NCI-H446 (cell line): ENCODE measurements around the gene RAVER1.
"Not testable (repeated sequence)": the region's sequence is repeated elsewhere in the genome, so short reads cannot be mapped to it uniquely, and the experiment has no call there.

Experiments used
- DNase-seq, 2 experiments: peaks; one replicate each; lab custom pipeline; 2025; lab: John Stamatoyannopoulos, UW

The RAVER1 gene

GRCh38 chr19:10332965-10333757, at the start of gene RAVER1:
RAVER1 (minus strand) TSS chr19:10333529; CDS start chr19:10333507, 22 bp downstream.
- DNase-seq: peak; percentile 96 to 99

DNA sequence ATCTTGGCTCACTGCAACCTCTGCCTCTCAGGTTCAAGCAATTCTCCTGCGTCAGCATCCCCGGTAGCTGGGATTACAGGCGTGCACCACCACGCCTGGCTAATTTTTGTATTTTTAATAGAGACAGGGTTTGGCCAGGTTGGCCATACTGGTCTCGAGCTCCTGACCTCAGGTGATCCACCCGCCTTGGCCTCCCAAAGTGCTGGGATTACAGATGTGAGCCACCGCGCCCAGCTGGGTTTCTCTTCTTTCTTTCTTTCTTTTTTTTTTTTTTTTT, 49.8 kb upstream of the RAVER1 start:
- DNase-seq: not testable (repeated sequence)

DNA sequence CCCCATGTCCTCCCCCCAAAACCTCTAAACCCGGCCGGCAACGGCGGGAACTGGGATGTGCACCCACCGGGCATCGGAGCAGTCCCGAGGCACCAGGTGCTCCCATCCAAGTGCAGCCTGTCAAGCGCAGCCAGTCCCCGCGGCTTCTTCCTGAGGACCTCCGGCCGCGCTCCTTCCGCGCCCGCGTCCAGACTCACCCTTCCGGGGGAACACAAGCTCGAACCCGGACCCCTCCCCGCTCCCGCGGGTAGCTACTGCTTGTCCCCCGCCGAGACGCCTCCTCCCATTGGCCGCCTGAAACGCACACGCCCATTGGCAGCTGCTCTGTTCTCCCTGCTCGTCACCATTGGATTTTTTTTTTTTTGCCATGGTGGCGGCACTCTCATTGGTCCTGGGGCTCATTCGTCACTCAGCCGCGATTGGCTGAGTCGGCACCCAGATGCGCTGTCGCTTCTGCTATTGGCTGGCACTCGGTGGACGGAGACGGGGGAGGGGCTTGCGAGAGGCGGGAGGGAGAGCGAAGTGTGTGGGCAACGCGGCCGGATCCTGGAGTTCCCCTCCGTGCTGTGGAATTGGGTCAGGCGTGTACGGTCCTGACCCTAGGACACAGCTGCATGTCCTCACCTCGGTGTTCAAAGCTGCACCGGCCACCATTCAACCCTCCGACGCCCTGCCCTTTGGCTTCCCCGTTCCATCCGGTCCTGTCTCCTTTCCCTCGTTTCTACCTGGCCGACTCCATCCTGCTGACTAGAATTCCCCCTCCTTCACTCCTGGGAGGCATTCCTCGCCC, 47.2 kb upstream of the RAVER1 start, which contains the start of gene TYK2:
TYK2 (minus strand) TSS at position 260 of the 790 bp plus-strand sequence. CDS start 2,166 bp downstream, outside the sequence.
- DNase-seq: peak; percentile 98 to 100

GRCh38 chr19:10379880-10380312, 46.6 kb upstream of the RAVER1 start:
- DNase-seq: no peak

DNA sequence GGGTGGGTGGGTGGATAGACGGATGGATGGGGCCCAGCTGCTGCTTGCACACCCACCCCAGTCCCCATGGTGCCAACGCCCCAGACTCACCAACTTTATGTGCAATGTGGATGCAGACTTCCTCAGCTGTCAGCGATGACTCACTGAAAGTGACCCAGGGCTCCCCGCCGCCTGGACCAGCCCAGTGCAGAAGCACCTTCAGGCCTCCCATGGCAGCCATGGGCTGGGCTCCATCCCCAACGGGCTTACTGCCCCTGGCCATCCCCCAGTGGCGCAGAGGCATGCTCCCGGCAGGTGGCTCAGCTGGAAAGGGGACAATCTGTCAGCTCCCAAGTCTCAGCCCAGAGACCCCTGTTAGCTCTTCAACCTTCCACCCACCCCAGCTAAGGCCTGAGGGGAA, 44.8 kb upstream of the RAVER1 start:
- DNase-seq: no peak

GRCh38 chr19:10377140-10377640, 43.9 kb upstream of the RAVER1 start:
- not testable (repeated sequence) for DNase-seq

DNA sequence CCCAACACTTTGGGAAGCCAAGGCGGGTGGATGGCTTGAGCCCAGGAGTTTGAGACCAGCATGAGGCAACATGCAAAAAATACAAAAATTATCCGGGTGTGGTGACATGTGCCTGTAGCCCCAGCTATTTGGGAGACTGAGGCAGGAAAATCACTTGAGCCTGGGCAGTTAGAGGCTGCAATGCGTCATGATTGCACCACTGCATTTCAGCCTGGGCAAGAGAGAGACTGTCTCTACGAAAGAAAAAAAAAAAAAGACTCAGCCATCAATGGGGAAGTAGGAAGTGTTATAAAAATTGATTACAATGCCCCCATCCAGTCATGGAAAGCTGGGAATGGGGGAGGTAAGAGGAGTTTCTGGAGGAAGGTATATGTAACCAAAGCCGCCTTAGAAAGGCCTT, 41.6 kb upstream of the RAVER1 start:
- no peak for DNase-seq

DNA sequence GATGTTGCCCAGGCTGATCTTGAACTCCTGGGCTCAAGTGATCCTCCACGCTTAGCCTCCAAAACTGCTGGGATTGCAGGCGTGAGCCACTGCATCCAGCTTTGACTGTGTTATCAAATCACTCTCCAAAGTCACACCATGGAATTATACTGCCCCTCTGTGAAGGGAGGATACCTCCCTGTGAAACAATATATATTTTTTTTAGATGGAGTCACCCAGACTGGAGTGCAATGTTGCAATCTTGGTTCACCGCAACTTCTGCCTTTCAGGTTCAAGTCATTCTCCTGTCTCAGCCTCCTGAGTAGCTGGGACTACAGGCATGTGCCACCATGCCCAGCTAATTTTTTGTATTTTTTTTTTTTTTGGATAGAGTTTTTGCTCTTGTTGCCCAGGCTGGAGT, 39.4 kb upstream of the RAVER1 start:
- DNase-seq: no peak

DNA sequence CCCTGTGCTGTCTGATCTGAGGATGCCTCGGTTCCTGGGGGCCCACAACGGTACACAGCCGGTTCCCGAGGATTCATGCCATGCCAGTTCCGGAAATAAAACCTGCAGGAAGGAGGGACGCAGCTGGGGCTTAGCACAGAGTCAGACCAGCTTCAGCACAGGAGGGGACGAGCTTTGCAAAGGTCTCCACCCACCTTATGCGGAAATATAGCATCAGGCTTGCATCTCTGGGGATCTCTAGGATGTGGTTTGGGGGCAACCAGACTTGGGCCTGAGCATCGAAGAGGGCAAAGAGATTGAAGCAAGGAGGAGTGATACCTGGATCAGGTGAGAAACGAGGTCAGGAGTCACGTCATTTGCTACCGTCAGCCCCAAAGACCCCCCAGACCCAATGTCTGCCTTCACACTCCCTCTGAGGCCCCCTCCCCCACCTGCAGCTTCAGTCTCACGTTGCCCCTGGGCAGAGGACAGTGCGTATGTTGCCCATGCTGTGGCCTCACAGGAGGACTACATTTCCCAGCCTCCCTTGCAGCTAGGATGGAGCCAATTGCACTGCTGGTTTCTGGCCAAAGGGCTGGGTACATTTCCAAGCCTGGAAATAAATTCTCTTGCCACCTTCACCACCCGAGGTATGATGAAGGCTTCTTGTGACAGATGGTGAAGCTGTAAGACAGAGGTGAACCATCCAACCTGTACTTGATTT, 34.9 kb upstream of the RAVER1 start:
- no peak for DNase-seq

DNA sequence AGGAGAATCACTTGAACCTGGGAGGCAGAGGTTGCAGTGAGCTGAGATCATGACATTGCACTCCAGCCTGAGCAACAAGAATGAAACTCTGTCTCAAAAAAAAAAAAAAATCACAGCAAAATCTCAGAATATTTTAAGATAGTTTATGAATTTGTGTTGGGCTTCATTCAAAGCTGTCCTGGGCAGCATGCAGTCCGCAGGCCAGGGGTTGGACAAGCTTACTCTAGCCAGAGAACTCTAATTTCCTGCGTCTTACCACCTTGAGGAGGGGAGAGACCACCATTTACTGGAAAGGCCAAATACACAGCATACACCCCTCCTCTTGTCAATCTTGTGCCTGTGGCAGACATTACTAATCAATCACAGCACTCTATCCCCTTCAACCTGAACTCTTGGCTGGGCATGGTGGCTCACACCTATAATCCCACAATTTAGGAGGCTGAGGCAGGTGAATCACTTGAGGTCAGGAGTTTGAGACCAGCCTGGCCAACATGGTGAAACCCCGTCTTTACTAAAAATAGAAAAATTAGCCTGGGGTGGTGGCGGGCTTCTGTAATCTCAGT, 33.7 kb upstream of the RAVER1 start:
- DNase-seq: not testable (repeated sequence)

DNA sequence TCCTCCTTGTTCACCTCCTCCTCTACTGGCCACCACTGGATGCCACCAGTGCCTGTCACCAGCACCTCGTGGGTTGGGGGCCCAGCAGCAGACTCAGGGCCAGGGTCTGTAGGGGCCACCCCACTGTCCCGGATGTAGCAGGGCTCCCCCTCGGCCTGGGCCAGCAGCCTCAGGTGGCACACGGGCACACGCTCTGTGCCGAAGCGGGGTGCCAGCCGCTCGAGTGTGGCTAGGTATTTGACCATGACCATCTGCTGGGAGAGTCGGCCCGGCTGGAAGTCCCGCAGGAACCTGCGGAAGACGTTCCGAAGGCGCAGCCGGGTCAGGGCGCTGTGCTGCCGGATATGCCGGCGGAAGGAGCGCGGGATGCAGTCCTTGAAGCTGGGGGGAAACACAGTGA, 32.2 kb upstream of the RAVER1 start:
- no peak for DNase-seq

GRCh38 chr19:10364644-10365043, 31.3 kb upstream of the RAVER1 start:
- no peak for DNase-seq

DNA sequence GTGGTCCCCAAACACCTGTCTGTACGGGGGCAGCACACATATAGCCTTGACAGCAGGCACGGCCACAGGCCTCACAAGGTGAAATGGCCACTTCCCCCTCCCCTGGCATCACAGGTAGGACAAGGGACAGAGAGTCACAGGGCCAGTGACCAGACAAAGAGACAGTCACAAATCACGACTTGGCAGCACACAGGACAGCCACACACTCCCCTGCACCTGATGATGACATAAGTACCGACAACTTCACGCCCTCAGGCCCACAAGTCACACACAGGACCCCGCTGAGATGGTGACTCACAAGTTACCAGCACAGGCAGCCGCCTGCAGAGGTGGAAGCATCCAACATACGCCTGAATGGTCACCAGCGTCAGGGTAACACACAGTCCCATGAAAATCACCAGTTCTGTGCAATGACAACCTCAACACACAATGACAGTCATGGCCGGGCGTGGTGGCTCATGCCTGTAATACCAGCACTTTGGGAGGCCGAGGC, 30.5 kb upstream of the RAVER1 start:
- DNase-seq: no peak

DNA sequence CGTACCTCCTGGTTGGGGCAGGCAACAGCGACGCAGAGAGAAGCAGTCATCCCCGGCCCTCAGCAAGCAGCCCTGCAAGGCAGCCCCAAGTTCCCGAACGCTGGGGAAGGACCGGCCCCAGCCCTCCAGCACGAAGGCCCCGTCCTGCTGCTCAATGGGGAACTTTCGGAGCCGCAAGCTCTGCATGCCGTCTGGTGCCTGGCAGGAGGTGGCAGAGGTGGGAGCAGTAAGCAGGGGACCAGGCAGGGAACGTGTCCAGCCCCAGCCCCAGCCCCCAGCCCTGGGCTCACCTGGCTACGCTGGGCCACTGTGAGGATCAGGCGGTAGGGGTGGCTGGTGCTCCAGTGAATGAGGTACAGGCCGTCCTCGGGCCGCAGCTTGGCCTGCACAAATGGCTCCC, 28.9 kb upstream of the RAVER1 start:
- DNase-seq: no peak

GRCh38 chr19:10361569-10362011, 28.3 kb upstream of the RAVER1 start:
- no peak for DNase-seq

GRCh38 chr19:10356431-10356830, 23.1 kb upstream of the RAVER1 start:
- no peak for DNase-seq

- no peak for DNase-seq
These were observed 20.6 kb upstream of the RAVER1 start for GRCh38 chr19:10353793-10354391.

DNA sequence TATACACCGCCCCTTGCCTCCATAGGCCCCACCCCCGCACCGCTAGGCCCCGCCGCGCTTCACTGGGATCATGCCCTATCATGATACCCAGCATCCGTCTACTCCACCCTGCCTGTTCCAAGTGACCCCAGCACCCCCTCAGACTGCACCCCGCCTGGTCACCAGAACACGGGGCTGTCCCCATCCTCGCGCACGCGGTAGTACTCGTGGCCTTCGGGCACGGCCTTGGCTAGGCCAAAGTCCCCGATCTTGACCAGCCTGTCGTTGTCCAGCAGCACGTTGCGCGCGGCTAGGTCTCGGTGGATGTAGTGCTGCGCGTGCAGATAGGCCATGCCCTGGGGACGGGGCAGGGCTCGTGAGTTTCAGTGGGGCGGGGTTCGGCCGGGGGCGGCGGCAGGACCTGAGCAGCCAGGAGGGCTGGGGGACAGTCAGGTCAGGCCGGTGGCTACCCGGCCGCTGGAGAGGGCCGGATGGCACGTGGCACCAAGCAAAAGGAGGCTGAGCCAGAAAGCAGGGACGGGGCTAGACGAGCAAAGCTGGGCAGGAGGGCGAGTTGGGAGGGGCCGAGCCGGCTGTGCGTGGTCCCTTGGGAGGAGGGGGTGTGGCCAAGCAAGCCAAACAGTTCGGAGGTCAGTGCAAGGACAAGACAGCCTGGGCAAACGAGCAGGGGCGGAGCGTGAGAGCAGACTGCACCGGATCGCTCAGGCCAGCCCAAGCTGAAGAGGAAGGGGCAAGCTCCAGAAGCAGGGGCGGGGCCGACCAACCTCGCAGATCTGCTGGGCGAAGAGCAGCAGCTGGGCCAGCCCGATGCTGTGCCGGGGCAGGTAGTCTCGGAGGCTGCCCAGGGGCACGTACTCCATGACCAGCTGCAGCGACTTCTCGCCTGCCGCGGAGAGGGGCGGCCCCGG, 19.7 kb upstream of the RAVER1 start:
- DNase-seq: no peak

GRCh38 chr19:10346509-10346908, 13.2 kb upstream of the RAVER1 start:
- DNase-seq: no peak

DNA sequence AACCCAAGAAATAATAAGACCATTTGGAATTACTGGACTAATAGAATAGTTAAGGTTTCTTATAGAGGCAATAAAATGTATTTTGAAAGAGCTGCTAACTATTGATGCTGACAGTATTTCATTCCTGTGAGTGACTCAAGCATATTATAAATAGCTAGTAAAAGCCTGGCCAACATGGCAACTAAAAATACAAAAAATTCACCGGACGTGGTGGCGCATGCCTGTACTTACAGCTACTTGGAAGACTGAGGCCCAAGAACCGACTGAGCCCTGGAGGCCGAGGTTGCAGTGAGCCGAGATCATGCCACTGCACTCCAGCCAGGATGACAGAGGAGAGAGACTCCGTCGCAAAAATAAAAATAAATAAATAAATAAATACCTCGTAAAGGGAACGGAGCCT, 11.5 kb upstream of the RAVER1 start:
- no peak for DNase-seq
